Spleen (tissue), 7 donors: ENCODE results near the gene MED26.

Source experiments
- CTCF ChIP-seq, 11 experiments: fragments of 200-600 bp in 7 of 11; fragments of 450-650 bp in 4 of 11; sonication (generic) in 4 of 11; IDR thresholded peaks in 8 of 11; conservative IDR thresholded peaks in 3 of 11; 1 replicate in 7 of 11; 2 replicates in 4 of 11; pipeline versions ENCODE4 v1.4.0 to v1.8.0; 2016 to 2021; ENCODE audit warnings: antibody characterized with exemption in 11 of 11, inconsistent platforms in 4 of 11, mild to moderate bottlenecking in 1 of 11
- POLR2A ChIP-seq, 3 donors: fragments of 450-650 bp; IDR thresholded peaks; one replicate each; pipeline ENCODE4 v1.5.1; 2017; ENCODE audit warnings: antibody characterized with exemption in 3 of 3, mild to moderate bottlenecking in 1 of 3
- donor health status: DM: no; HTN: no; CAD: no; lungs with moderate emphysema.
- donor health status: DM: no; HTN: no; CAD: no.
- donor health status: DM: no; HTN: no; CAD: no.

GRCh38 chr19:16581145-16581970, 46.6 kb downstream of the MED26 start:
- no peak for TF ChIP-seq CTCF (IDR thresholded peaks at IDR 0.05 in 8 of 11, conservative IDR thresholded peaks at IDR 0.05 in 3 of 11)
- TF ChIP-seq POLR2A (IDR thresholded peaks at IDR 0.05): no peak
